PC-3 (cell line): ENCODE results near the gene TBC1D16.

Source experiments
- CTCF ChIP-seq: fragments of 300-600 bp; sonication (generic); conservative IDR thresholded peaks from 2 replicates; pipeline ENCODE4 v1.5.1; 2017; ENCODE audit warnings: antibody characterized with exemption, low read depth, mild to moderate bottlenecking, low read length
- EZH2 ChIP-seq: fragments of 300-600 bp; sonication (generic); IDR thresholded peaks from one replicate; pipeline ENCODE4 v1.6.1; 2017; ENCODE audit warnings: antibody characterized with exemption, mild to moderate bottlenecking, low read length; ENCODE audit not compliant: unreplicated experiment

GRCh38 chr17:80053102-80053501 is 17.4 kb upstream of the TBC1D16 start:
- no peak for TF ChIP-seq CTCF
- no peak for TF ChIP-seq EZH2
